PC-9 (cell line): ENCODE results near the gene COL20A1.

ENCODE experiments used
- EZH2 ChIP-seq: fragments of 200-600 bp; sonication (generic); IDR thresholded peaks from 2 replicates; pipeline ENCODE4 v1.8.0; 2017; ENCODE audit warnings: antibody characterized with exemption, low read depth
- TF ChIP-seq, protein P1 (sequence below): fragments of 200-600 bp; sonication (generic); conservative IDR thresholded peaks from 2 replicates; pipeline ENCODE4 v1.6.1; 2017; ENCODE audit warnings: mixed run types, antibody characterized with exemption, mild to moderate bottlenecking, moderate library complexity

DNA sequence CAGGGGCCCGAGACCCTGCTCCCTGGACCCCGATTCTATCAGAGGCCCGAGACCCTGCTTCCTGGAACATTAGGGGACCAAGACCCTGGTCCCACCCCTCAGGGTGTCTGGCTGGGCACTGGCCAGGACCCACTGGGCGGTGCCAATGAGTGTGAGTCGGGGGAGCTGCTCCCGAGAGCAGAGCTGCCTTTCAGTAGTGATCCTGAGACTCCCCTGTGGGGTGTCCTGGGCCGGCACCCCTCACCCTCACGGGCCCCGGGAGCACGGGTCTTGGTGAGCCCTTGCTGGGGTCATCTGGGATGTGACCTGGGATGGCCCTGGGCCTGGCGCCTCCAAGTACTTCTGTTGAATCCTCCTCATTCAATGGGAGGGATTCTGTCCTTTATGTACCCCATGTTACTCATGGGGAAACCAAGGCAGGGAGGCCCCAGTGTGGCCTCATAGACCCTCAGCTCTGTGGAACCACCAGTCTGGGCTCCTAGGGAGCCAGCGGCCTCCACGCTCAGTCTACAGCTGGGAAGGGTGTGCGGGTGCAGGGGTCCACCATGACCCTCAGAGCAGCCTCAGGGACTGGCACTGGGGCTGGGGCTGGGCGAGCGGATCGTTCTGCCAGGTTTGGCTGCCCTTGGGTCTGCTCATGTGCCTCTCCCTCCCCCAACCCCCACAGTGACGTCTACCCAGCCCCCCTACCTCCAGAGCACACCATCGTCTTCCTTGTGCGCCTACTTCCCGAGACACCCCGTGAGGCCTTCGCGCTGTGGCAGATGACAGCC, 25.6 kb downstream of the COL20A1 start:
- TF ChIP-seq, protein P1, sequence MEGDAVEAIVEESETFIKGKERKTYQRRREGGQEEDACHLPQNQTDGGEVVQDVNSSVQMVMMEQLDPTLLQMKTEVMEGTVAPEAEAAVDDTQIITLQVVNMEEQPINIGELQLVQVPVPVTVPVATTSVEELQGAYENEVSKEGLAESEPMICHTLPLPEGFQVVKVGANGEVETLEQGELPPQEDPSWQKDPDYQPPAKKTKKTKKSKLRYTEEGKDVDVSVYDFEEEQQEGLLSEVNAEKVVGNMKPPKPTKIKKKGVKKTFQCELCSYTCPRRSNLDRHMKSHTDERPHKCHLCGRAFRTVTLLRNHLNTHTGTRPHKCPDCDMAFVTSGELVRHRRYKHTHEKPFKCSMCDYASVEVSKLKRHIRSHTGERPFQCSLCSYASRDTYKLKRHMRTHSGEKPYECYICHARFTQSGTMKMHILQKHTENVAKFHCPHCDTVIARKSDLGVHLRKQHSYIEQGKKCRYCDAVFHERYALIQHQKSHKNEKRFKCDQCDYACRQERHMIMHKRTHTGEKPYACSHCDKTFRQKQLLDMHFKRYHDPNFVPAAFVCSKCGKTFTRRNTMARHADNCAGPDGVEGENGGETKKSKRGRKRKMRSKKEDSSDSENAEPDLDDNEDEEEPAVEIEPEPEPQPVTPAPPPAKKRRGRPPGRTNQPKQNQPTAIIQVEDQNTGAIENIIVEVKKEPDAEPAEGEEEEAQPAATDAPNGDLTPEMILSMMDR = no peak
- no peak for TF ChIP-seq EZH2
